Measurements from ENCODE around the gene ABLIM3. TPM values are rescaled to one million over a fixed set of nuclear protein-coding genes. Genes with fewer than 3 reads are reported as not detected.

The ABLIM3 gene
- total and polyA plus RNA-seq, 2 experiments from 2014 or later: 0.19 to 2.2 TPM

DNA sequence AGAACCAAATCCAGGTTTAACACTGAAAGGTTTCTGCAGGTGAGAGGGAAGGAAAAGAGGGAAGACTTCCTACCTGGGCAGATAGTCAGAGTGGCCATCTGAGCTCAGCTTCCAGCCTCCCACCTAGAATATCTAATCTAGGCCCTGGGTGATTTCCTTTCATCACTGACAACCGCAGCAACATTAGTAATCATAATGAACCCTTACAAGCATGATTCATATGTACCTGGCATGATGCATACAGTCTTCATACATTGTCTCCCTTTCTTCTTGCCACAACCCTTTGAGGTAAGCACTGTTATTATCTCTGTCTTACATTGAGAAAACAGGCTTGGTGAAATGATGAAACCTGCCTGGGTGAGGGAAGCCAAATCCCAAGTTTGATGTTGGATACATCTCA lies 143.9 kb downstream of the ABLIM3 start:
- H3K4me1 ChIP-seq (ENCODE audit: insufficient read depth): no peaks in the 10 kb centered on the region
- no peaks in the 10 kb centered on the region; the same call in 1 of the 2 replicates for H4K20me1 ChIP-seq (replicated peaks; ENCODE audit: insufficient read depth)
- H3F3A ChIP-seq (replicated peaks; ENCODE audit: low read depth): no peaks in the 10 kb centered on the region
- no peak overlapping the region for H3K4me2 ChIP-seq
- no peaks in the 10 kb centered on the region for H3K9me2 ChIP-seq (ENCODE audit: insufficient read depth)
- peaks cover 2% of the 10 kb centered on the region for H3K27me3 Mint-ChIP-seq (ENCODE audit: insufficient read depth, low read depth, poor library complexity)
- no peak overlapping the region for H3K4me3 ChIP-seq
- H3K9me3 Mint-ChIP-seq: no peaks in the 10 kb centered on the region
- H3K27ac ChIP-seq (ENCODE audit: low read depth): no peak overlapping the region
- no peaks in the 10 kb centered on the region for H3K79me2 ChIP-seq (replicated peaks; ENCODE audit: insufficient read depth)
- no peaks in the 10 kb centered on the region for H3K36me3 ChIP-seq (ENCODE audit: insufficient read depth)
- no peak overlapping the region for H3K4me3 Mint-ChIP-seq
- no peak overlapping the region for H2AFZ ChIP-seq
- H3K36me3 Mint-ChIP-seq (ENCODE audit: low read depth): no peaks in the 10 kb centered on the region
- no peak overlapping the region for H3K27ac Mint-ChIP-seq
- no peak for ATAC-seq
- peaks cover 4% of the 10 kb centered on the region; the same call in 2 of the 3 replicates for H3K4me1 Mint-ChIP-seq
- no peak for DNase-seq (ENCODE audit: low spot score)
- no peaks in the 10 kb centered on the region for H3K27me3 ChIP-seq (ENCODE audit: insufficient read depth)
- TF ChIP-seq JUNB (IDR thresholded peaks at IDR 0.05; ENCODE audit: unreplicated experiment) (no peak), STAT1 (IDR thresholded peaks at IDR 0.05; ENCODE audit: unreplicated experiment) (no peak), ZNF331 (CRISPR knock-in tag; IDR thresholded peaks at IDR 0.05; ENCODE audit: low read depth) (no peak), EZH2phosphoT487 (IDR thresholded peaks at IDR 0.05; ENCODE audit: unreplicated experiment) (no peak), EZH2 (IDR thresholded peaks at IDR 0.05; ENCODE audit: low read depth, unreplicated experiment) (no peak), CREB1 (CRISPR knock-in tag; IDR thresholded peaks at IDR 0.05; ENCODE audit: low read depth) (no peak), NANOG (IDR thresholded peaks at IDR 0.05; ENCODE audit: borderline replicate concordance) (no peak)
- TF ChIP-seq, protein P1, sequence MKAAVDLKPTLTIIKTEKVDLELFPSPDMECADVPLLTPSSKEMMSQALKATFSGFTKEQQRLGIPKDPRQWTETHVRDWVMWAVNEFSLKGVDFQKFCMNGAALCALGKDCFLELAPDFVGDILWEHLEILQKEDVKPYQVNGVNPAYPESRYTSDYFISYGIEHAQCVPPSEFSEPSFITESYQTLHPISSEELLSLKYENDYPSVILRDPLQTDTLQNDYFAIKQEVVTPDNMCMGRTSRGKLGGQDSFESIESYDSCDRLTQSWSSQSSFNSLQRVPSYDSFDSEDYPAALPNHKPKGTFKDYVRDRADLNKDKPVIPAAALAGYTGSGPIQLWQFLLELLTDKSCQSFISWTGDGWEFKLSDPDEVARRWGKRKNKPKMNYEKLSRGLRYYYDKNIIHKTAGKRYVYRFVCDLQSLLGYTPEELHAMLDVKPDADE (IDR thresholded peaks at IDR 0.05): no peak
- TF ChIP-seq, protein P2, sequence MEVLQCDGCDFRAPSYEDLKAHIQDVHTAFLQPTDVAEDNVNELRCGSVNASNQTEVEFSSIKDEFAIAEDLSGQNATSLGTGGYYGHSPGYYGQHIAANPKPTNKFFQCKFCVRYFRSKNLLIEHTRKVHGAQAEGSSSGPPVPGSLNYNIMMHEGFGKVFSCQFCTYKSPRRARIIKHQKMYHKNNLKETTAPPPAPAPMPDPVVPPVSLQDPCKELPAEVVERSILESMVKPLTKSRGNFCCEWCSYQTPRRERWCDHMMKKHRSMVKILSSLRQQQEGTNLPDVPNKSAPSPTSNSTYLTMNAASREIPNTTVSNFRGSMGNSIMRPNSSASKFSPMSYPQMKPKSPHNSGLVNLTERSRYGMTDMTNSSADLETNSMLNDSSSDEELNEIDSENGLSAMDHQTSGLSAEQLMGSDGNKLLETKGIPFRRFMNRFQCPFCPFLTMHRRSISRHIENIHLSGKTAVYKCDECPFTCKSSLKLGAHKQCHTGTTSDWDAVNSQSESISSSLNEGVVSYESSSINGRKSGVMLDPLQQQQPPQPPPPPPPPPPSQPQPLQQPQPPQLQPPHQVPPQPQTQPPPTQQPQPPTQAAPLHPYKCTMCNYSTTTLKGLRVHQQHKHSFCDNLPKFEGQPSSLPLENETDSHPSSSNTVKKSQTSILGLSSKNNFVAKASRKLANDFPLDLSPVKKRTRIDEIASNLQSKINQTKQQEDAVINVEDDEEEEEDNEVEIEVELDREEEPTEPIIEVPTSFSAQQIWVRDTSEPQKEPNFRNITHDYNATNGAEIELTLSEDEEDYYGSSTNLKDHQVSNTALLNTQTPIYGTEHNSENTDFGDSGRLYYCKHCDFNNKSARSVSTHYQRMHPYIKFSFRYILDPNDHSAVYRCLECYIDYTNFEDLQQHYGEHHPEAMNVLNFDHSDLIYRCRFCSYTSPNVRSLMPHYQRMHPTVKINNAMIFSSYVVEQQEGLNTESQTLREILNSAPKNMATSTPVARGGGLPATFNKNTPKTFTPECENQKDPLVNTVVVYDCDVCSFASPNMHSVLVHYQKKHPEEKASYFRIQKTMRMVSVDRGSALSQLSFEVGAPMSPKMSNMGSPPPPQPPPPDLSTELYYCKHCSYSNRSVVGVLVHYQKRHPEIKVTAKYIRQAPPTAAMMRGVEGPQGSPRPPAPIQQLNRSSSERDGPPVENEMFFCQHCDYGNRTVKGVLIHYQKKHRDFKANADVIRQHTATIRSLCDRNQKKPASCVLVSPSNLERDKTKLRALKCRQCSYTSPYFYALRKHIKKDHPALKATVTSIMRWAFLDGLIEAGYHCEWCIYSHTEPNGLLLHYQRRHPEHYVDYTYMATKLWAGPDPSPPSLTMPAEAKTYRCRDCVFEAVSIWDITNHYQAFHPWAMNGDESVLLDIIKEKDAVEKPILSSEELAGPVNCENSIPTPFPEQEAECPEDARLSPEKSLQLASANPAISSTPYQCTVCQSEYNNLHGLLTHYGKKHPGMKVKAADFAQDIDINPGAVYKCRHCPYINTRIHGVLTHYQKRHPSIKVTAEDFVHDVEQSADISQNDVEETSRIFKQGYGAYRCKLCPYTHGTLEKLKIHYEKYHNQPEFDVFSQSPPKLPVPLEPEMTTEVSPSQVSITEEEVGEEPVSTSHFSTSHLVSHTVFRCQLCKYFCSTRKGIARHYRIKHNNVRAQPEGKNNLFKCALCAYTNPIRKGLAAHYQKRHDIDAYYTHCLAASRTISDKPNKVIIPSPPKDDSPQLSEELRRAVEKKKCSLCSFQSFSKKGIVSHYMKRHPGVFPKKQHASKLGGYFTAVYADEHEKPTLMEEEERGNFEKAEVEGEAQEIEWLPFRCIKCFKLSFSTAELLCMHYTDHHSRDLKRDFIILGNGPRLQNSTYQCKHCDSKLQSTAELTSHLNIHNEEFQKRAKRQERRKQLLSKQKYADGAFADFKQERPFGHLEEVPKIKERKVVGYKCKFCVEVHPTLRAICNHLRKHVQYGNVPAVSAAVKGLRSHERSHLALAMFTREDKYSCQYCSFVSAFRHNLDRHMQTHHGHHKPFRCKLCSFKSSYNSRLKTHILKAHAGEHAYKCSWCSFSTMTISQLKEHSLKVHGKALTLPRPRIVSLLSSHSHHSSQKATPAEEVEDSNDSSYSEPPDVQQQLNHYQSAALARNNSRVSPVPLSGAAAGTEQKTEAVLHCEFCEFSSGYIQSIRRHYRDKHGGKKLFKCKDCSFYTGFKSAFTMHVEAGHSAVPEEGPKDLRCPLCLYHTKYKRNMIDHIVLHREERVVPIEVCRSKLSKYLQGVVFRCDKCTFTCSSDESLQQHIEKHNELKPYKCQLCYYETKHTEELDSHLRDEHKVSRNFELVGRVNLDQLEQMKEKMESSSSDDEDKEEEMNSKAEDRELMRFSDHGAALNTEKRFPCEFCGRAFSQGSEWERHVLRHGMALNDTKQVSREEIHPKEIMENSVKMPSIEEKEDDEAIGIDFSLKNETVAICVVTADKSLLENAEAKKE (CRISPR knock-in tag; IDR thresholded peaks at IDR 0.05): no peak

Data from GM23338 (cell line).